Kidney (tissue), 22 donors: ENCODE measurements around the gene KCNJ9. TPM values are rescaled to one million over a fixed set of nuclear protein-coding genes. Genes with fewer than 3 reads are reported as not detected.

Experiments
- DNase-seq, 5 donors: peaks; one replicate each; pipeline ENCODE4 v3.0.0-alpha.2; 2013 to 2020
- FAIRE-seq: peaks from 2 replicates; lab custom pipeline; 2012; peaks lifted over from hg19 to GRCh38; lab: Jason Lieb, UNC
- H3K27ac ChIP-seq, 2 donors: one replicate each; pipeline ENCODE4 v1.7.0; 2013; ENCODE audit warnings: low read depth in 2 of 2, low read length in 2 of 2, inconsistent platforms in 1 of 2
- H3K27me3 ChIP-seq: one replicate; pipeline ENCODE4 v1.7.1; 2013; ENCODE audit warnings: low read length, inconsistent platforms; ENCODE audit not compliant: control insufficient read depth, insufficient read depth
- H3K36me3 ChIP-seq, 3 donors: one replicate each; pipeline versions ENCODE4 v1.7.0 to v1.7.1; 2013; ENCODE audit warnings: low read length in 3 of 3, control low read depth in 1 of 3, inconsistent platforms in 1 of 3; ENCODE audit not compliant: insufficient read depth in 3 of 3, control insufficient read depth in 2 of 3
- H3K4me1 ChIP-seq, 3 donors: one replicate each; pipeline versions ENCODE4 v1.7.0 to v1.7.1; 2013; ENCODE audit warnings: low read length in 3 of 3, inconsistent platforms in 1 of 3, low read depth in 1 of 3; ENCODE audit not compliant: control insufficient read depth in 2 of 3, insufficient read depth in 2 of 3
- H3K4me3 ChIP-seq, 3 donors: one replicate each; pipeline versions ENCODE4 v1.7.0 to v1.8.1; 2013; ENCODE audit warnings: low read length in 3 of 3, control low read depth in 1 of 3, inconsistent platforms in 1 of 3
- H3K9ac ChIP-seq, 3 donors: one replicate each; pipeline versions ENCODE4 v1.7.0 to v1.7.1; 2013; ENCODE audit warnings: low read length in 3 of 3, control low read depth in 1 of 3, inconsistent platforms in 1 of 3
- H3K9me3 ChIP-seq, 3 donors: one replicate each; pipeline versions ENCODE4 v1.7.0 to v1.7.1; 2013; ENCODE audit warnings: low read length in 3 of 3, control low read depth in 1 of 3, inconsistent platforms in 1 of 3; ENCODE audit not compliant: control insufficient read depth in 2 of 3, insufficient read depth in 1 of 3
- CTCF ChIP-seq: IDR thresholded peaks from 3 replicates; pipeline ENCODE4 v1.5.1; 2012; ENCODE audit warnings: mild to moderate bottlenecking, moderate library complexity, borderline replicate concordance; ENCODE audit not compliant: insufficient read depth; ENCODE audit errors: extremely low read depth
- intact Hi-C: fragments of 100-400 bp; cut with DNase I; formaldehyde crosslinking; loops from one replicate; pipeline ENCODE4 v1.11.1; 2022
- long read RNA-seq, 10 donors: library from polyadenylated mRNA in 1 of 10; unstranded in 1 of 10; transcript quantifications; one replicate each; pipeline ENCODE4 v2.0.0 and lab custom pipeline, GENCODE V29; 2021 to 2026
- polyA plus RNA-seq: library from polyadenylated mRNA; stranded (reverse); fragments of 350-450 nt; fragmentation: Illumina TruSeq; extraction: RNeasy Lipid Tissue Mini Kit (QIAGEN cat#74804); gene quantifications from one replicate; pipeline ENCODE4 v1.2.3, GENCODE V29; 2014; ENCODE audit warnings: low read depth, low replicate concordance; ENCODE audit not compliant: insufficient read depth
- total RNA-seq: library from RNA; stranded (reverse); fragmentation: NEBNext Ultra II Directional; extraction: Animal tissue kit (Norgen Biotek cat#: 25700); gene quantifications from one replicate; pipeline ENCODE4 v1.2.1, GENCODE V29; 2021
- donor health status: control.
- donor health status: control.
- donor health status: control.
- donor health status: control.
- donor health status: control.
- donor health status: DM: yes; HTN: yes; CAD: no.
- donor health status: Normal renal cell carcinoma (clear cell type).

KCNJ9 gene
- total RNA-seq, result not detected
- 0.09 TPM for polyA plus RNA-seq
- long read RNA-seq, donor 1, result 0 reads
- long read RNA-seq, donor 2, result 0 reads
- long read RNA-seq, donor 3, result 0 reads
- long read RNA-seq, donor 4, result 0 reads
- long read RNA-seq, donor 5, result 0 reads
- long read RNA-seq, donor 6, result 0 reads
- long read RNA-seq, donor 7, result 0 reads
- long read RNA-seq, donor 8, result 0 reads
- long read RNA-seq, donor 9, result 0 reads
- long read RNA-seq, donor 10, result 0 reads

DNA sequence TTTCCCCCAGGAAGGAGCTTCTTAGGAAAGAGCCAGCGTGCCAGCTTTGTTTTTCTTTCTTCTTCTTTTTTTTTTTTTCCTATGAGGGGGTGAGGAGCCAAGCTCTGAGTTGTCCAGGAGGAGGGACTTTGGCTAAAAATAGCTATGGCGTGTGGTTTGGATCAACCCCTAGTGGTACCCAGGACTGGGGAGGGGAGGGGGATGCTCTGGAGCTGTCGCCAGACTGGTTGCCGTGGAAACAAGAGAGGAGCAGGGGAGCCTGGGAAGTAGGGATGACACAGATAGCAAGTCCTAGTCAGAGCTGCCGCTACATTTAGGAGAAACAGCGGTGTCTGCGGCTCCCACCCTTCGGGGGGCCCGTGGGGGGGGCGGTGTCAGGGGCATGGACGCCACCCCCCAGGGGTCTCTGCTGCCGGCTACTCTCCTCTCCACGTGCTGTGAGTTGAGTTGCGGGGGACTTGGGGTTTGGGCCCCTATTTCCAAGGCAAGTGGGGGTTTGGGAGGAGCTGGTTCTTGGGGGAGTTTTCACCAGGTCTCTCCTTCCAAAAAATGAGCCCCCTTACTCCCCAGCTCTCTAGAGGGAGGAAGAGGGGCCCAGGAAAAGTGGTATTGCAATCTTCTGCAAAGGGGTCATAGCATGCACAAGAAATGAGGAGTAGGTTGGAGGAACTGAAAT lies at the start of gene KCNJ9:
TSS of gene KCNJ9 (plus strand) at position 278 of the 676 bp plus-strand sequence. CDS start 2,493 bp downstream, outside the sequence.
- Histone ChIP-seq H3K4me1 (peaks cover 0 to 6% (median 0%) of the 10 kb centered on the region in 3 donors), H3K9ac (no peak within 1 kb of the TSS), H3K27ac (no peak within 1 kb of the TSS), H3K4me3 (no peak within 1 kb of the TSS), H3K36me3 (no peaks in the 10 kb centered on the region), H3K9me3 (no peaks in the 10 kb centered on the region), H3K27me3 (peaks cover 14% of the 10 kb centered on the region)
- no peak for FAIRE-seq
- no peak for TF ChIP-seq CTCF
- DNase-seq, result peak in 2 of 5 donors; percentile 37 to 46
- intact Hi-C loops, result no loop called here

GRCh38 chr1:160032165-160032820 lies 49.0 kb upstream of the KCNJ9 start:
- H3K9me3 ChIP-seq, result no peaks in the 10 kb centered on the region
- no peaks in the 10 kb centered on the region for H3K27me3 ChIP-seq
- H3K36me3 ChIP-seq, result no peaks in the 10 kb centered on the region
- peaks cover 0 to 14% (median 12%) of the 10 kb centered on the region in 3 donors for H3K4me1 ChIP-seq
- H3K4me3 ChIP-seq, result peak overlapping the region; percentile 85 to 97 (median 92)
- intact Hi-C loops, result no loop called here
- FAIRE-seq (no peak), DNase-seq (peak in 2 of 5 donors; percentile 37 to 47)
- peak overlapping the region; percentile 2 to 64 for H3K27ac ChIP-seq
- H3K9ac ChIP-seq, result peak overlapping the region; percentile 2 to 76 (median 16)
- no peak for TF ChIP-seq CTCF

GRCh38 chr1:160040476-160040875 lies 40.9 kb upstream of the KCNJ9 start:
- no peaks in the 10 kb centered on the region for H3K27me3 ChIP-seq
- no peak overlapping the region for H3K27ac ChIP-seq
- H3K4me1 ChIP-seq, result no peaks in the 10 kb centered on the region
- H3K9me3 ChIP-seq, result no peaks in the 10 kb centered on the region
- DNase-seq (no peak), FAIRE-seq (no peak)
- TF ChIP-seq CTCF, result no peak
- no peak overlapping the region for H3K4me3 ChIP-seq
- H3K9ac ChIP-seq, result no peak overlapping the region
- H3K36me3 ChIP-seq, result no peaks in the 10 kb centered on the region
- intact Hi-C loops, result no loop called here
